ENCODE results near the gene TMUB1. TPM values are rescaled to one million over a fixed set of nuclear protein-coding genes. Genes with fewer than 3 reads are reported as not detected.
"Not testable (repeated sequence)": the region's sequence is repeated elsewhere in the genome, so short reads cannot be mapped to it uniquely, and the experiment has no call there.

TMUB1 gene
- total RNA-seq, 2 donors from 2014 or later = 25.7 to 35.2 TPM

DNA sequence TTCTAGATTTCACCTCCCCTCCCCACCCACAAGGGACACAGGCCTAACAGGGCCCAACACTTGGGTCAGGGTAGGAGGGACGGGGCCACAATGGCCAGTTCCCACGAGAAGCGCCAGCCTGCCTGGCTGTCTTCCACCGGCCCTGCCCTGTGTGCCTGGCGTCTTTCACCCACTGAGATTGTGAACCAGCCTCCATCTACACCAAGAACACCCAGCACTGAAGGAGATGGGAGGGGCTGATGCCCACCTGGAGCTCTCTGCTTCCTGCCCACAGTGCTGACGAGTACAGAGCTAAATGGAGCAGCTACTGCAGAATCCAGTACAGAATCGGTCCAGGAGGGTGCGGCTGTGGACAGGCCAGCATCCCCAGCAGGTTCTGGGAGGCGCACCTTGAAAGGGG lies 37.3 kb downstream of the TMUB1 start:
- TF ChIP-seq, protein P1, sequence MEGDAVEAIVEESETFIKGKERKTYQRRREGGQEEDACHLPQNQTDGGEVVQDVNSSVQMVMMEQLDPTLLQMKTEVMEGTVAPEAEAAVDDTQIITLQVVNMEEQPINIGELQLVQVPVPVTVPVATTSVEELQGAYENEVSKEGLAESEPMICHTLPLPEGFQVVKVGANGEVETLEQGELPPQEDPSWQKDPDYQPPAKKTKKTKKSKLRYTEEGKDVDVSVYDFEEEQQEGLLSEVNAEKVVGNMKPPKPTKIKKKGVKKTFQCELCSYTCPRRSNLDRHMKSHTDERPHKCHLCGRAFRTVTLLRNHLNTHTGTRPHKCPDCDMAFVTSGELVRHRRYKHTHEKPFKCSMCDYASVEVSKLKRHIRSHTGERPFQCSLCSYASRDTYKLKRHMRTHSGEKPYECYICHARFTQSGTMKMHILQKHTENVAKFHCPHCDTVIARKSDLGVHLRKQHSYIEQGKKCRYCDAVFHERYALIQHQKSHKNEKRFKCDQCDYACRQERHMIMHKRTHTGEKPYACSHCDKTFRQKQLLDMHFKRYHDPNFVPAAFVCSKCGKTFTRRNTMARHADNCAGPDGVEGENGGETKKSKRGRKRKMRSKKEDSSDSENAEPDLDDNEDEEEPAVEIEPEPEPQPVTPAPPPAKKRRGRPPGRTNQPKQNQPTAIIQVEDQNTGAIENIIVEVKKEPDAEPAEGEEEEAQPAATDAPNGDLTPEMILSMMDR (IDR thresholded peaks at IDR 0.05) = no peak
- no peak for ATAC-seq (ENCODE audit: insufficient number of reproducible peaks, low FRiP score, low read depth)

DNA sequence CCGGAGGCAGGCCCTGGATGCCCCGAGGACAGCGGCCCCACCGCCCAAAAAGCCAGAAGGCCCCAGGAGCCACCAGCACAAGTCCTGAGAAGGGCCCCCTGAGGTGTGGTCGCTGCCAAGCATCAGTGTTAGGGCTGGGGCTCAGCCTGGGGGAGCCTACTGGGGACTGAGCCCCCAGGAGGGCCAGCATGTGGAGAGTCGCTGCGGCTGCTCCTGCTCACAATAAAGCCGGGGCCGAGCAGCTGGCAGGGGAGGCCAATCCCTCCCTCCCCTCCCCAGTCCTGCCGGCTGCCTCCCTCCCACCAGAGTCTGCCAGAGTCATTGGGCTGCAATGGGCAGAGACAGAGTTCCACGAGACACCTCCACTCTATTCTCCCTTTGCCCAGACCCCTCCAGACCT lies 38.0 kb downstream of the TMUB1 start:
- no peak for DNase-seq (ENCODE audit: low spot score)
- ATAC-seq (ENCODE audit: insufficient number of reproducible peaks, low FRiP score, low read depth) = no peak
- H3K4me3 ChIP-seq = no peak overlapping the region
- no peak overlapping the region for H3K27ac ChIP-seq
- H3K27me3 ChIP-seq (replicated peaks; ENCODE audit: insufficient read depth) = no peaks in the 10 kb centered on the region
- TF ChIP-seq, protein P1 (IDR thresholded peaks at IDR 0.05) = no peak
- H3K36me3 ChIP-seq = peaks cover 9% of the 10 kb centered on the region
- no peaks in the 10 kb centered on the region for H3K4me1 ChIP-seq (ENCODE audit: control insufficient read depth in 1 of 2, low read depth in 2 of 2)
- no peaks in the 10 kb centered on the region for H3K9me3 ChIP-seq

More for the DNA sequence above, 37.3 kb downstream of the TMUB1 start:
- no peaks in the 10 kb centered on the region for H3K27me3 ChIP-seq (replicated peaks; ENCODE audit: insufficient read depth)
- no peaks in the 10 kb centered on the region for H3K9me3 ChIP-seq
- H3K4me1 ChIP-seq (ENCODE audit: control insufficient read depth in 1 of 2, low read depth in 2 of 2) = peaks cover 0 to 2% of the 10 kb centered on the region in 2 donors
- DNase-seq (ENCODE audit: low spot score) = no peak
- no peak overlapping the region for H3K4me3 ChIP-seq
- peaks cover 9% of the 10 kb centered on the region for H3K36me3 ChIP-seq
- no peak overlapping the region for H3K27ac ChIP-seq

DNA sequence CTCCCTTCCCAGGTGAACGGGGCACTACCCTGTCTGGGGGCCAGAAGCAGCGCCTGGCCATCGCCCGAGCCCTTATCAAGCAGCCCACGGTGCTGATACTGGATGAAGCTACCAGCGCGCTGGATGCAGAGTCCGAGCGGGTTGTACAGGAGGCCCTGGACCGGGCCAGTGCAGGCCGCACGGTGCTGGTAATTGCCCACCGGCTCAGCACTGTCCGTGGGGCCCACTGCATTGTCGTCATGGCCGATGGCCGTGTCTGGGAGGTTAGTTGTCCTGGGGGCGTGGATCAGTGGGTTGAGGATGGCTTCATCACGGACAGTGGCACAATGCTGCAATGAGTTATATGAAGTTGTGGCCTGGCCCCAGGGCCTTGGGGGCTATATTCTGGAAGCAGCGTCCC lies 39.3 kb downstream of the TMUB1 start:
- peaks cover 9% of the 10 kb centered on the region for H3K36me3 ChIP-seq

DNA sequence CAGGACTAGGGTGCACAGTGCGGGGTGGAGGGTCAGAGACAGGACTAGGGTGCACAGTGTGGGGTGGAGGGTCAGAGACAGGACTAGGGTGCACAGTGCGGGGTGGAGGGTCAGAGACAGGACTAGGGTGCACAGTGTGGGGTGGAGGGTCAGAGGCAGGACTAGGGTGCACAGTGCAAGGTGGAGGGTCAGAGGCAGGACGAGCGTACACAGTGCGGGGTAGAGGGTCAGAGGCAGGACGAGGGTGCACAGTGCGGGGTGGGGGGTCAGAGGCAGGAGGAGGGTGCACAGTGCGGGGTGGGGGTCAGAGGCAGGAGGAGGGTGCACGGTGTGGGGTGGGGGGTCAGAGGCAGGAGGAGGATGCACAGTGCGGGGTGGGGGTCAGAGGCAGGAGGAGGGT lies 39.8 kb downstream of the TMUB1 start:
- not testable (repeated sequence) for H3K27ac ChIP-seq; H3K27me3 ChIP-seq (replicated peaks; ENCODE audit: insufficient read depth); H3K4me3 ChIP-seq; H3K36me3 ChIP-seq; DNase-seq (ENCODE audit: low spot score); ATAC-seq (ENCODE audit: insufficient number of reproducible peaks, low FRiP score, low read depth); H3K9me3 ChIP-seq
- peaks cover 10% of the 10 kb centered on the region in 2 donors for H3K4me1 ChIP-seq (ENCODE audit: control insufficient read depth in 1 of 2, low read depth in 2 of 2)

More for the DNA sequence above, 39.3 kb downstream of the TMUB1 start:
- TF ChIP-seq, protein P1 (IDR thresholded peaks at IDR 0.05) = no peak
- no peak overlapping the region for H3K4me3 ChIP-seq
- peaks cover 5% of the 10 kb centered on the region in 2 donors for H3K4me1 ChIP-seq (ENCODE audit: control insufficient read depth in 1 of 2, low read depth in 2 of 2)
- ATAC-seq (ENCODE audit: insufficient number of reproducible peaks, low FRiP score, low read depth) (no peak), DNase-seq (ENCODE audit: low spot score) (no peak)
- no peak overlapping the region for H3K27ac ChIP-seq
- H3K27me3 ChIP-seq (replicated peaks; ENCODE audit: insufficient read depth) = no peaks in the 10 kb centered on the region
- H3K9me3 ChIP-seq = no peaks in the 10 kb centered on the region

DNA sequence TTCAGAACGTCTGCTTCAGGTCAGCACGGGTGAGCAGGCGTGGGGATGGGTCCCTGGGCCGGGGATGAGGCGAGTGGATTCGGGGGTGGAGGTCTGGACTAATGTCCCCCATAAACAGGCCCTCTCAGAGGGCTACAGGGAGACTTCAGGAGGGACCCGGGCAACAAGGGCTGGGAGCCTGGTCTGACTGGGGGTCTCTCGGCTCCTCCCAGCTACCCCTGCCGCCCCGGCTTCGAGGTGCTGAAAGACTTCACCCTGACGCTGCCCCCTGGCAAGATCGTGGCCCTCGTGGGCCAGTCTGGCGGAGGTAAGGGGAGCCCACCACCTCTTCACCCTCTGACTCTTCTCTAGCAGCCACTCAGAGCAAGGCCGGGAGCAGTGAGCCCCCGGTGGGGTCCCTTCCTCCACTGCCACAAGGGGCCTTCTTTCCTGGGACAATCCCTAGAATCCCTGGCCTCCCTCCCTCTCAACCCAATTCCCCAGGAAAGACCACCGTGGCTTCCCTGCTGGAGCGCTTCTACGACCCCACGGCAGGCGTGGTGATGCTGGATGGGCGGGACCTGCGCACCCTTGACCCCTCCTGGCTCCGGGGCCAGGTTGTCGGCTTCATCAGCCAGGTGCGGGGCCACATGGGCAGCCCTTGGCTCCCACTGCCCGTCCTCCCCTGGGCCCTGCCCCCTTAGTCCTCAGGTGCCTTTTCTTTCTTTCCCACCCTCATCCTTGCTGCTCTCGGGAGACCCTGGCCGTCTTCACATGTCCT lies 42.5 kb downstream of the TMUB1 start:
- ATAC-seq (ENCODE audit: insufficient number of reproducible peaks, low FRiP score, low read depth) (no peak), DNase-seq (ENCODE audit: low spot score) (no peak)
- Histone ChIP-seq H3K36me3 (peaks cover 22% of the 10 kb centered on the region), H3K9me3 (no peaks in the 10 kb centered on the region), H3K4me3 (no peak overlapping the region), H3K4me1 (ENCODE audit: control insufficient read depth in 1 of 2, low read depth in 2 of 2) (peaks cover 11 to 12% of the 10 kb centered on the region in 2 donors), H3K27me3 (replicated peaks; ENCODE audit: insufficient read depth) (no peaks in the 10 kb centered on the region), H3K27ac (no peak overlapping the region)
- TF ChIP-seq, protein P1 (IDR thresholded peaks at IDR 0.05) = no peak

All from thoracic aorta (tissue), 2 donors.